ENCODE measurements around the gene RAB11FIP3. TPM values are rescaled to one million over a fixed set of nuclear protein-coding genes. Genes with fewer than 3 reads are reported as not detected.
A peak's percentile ranks its signal among the peaks of the same experiment; 100 is the strongest.

The RAB11FIP3 gene
- total RNA-seq, 1 donor from 2014 or later: 60.2 TPM

- H3K36me3 Mint-ChIP-seq (ENCODE audit: unreplicated experiment): peaks cover 8% of the 10 kb centered on the region
- H3K27me3 Mint-ChIP-seq (ENCODE audit: unreplicated experiment): no peaks in the 10 kb centered on the region
- no peak overlapping the region for H3K4me3 Mint-ChIP-seq (ENCODE audit: unreplicated experiment)
- no peak for TF ChIP-seq CTCF (IDR thresholded peaks at IDR 0.05)
- no peak overlapping the region for H3K27ac Mint-ChIP-seq (ENCODE audit: unreplicated experiment)
- H3K9me3 Mint-ChIP-seq (ENCODE audit: unreplicated experiment): no peaks in the 10 kb centered on the region
- no peak for DNase-seq (ENCODE audit: extremely low spot score, unreplicated experiment)
- H3K4me1 Mint-ChIP-seq (ENCODE audit: unreplicated experiment): peaks cover 28% of the 10 kb centered on the region
These were observed 18.6 kb downstream of the RAB11FIP3 start for GRCh38 chr16:444027-444426.

- TF ChIP-seq CTCF (IDR thresholded peaks at IDR 0.05): no peak
- Mint-ChIP-seq H3K4me3 (ENCODE audit: unreplicated experiment) (no peak overlapping the region), H3K36me3 (ENCODE audit: unreplicated experiment) (peaks cover 5% of the 10 kb centered on the region), H3K27me3 (ENCODE audit: unreplicated experiment) (no peaks in the 10 kb centered on the region), H3K27ac (ENCODE audit: unreplicated experiment) (no peak overlapping the region), H3K9me3 (ENCODE audit: unreplicated experiment) (no peaks in the 10 kb centered on the region), H3K4me1 (ENCODE audit: unreplicated experiment) (peaks cover 24% of the 10 kb centered on the region)
- no peak for DNase-seq (ENCODE audit: extremely low spot score, unreplicated experiment)
These were observed 20.1 kb downstream of the RAB11FIP3 start for GRCh38 chr16:445566-445965.

DNA sequence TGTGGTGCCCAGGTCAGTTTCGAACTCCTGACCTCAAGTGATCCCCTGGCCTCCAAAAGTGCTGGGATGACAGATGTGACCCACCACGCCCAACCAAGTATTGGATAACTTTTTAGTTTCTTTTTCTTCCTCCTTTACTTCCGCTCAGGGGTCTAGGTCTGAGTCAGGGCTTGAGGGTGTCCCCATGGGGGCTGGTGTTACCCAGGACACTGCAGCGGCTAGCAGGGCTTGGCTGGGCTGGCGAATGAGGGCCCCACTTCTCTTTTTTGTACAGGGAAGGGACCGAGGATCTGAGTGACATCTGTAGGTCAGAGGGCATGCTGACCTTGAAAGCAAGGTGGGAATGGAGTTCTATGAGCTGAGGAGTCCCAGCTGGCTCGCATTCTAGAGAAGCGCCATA is 24.9 kb downstream of the RAB11FIP3 start:
- Mint-ChIP-seq H3K4me3 (ENCODE audit: unreplicated experiment) (no peak overlapping the region), H3K4me1 (ENCODE audit: unreplicated experiment) (peaks cover 10% of the 10 kb centered on the region), H3K27me3 (ENCODE audit: unreplicated experiment) (no peaks in the 10 kb centered on the region), H3K36me3 (ENCODE audit: unreplicated experiment) (no peaks in the 10 kb centered on the region), H3K9me3 (ENCODE audit: unreplicated experiment) (no peaks in the 10 kb centered on the region), H3K27ac (ENCODE audit: unreplicated experiment) (no peak overlapping the region)
- no peak for TF ChIP-seq CTCF (IDR thresholded peaks at IDR 0.05)
- DNase-seq (ENCODE audit: extremely low spot score, unreplicated experiment): no peak

- no peak overlapping the region for H3K4me3 Mint-ChIP-seq (ENCODE audit: unreplicated experiment)
- no peaks in the 10 kb centered on the region for H3K27me3 Mint-ChIP-seq (ENCODE audit: unreplicated experiment)
- H3K9me3 Mint-ChIP-seq (ENCODE audit: unreplicated experiment): no peaks in the 10 kb centered on the region
- DNase-seq (ENCODE audit: extremely low spot score, unreplicated experiment): no peak
- H3K4me1 Mint-ChIP-seq (ENCODE audit: unreplicated experiment): peaks cover 10% of the 10 kb centered on the region
- H3K27ac Mint-ChIP-seq (ENCODE audit: unreplicated experiment): peak overlapping the region; percentile 66
- H3K36me3 Mint-ChIP-seq (ENCODE audit: unreplicated experiment): no peaks in the 10 kb centered on the region
- TF ChIP-seq CTCF (IDR thresholded peaks at IDR 0.05): no peak
These were observed 25.5 kb downstream of the RAB11FIP3 start for GRCh38 chr16:450785-451512.

DNA sequence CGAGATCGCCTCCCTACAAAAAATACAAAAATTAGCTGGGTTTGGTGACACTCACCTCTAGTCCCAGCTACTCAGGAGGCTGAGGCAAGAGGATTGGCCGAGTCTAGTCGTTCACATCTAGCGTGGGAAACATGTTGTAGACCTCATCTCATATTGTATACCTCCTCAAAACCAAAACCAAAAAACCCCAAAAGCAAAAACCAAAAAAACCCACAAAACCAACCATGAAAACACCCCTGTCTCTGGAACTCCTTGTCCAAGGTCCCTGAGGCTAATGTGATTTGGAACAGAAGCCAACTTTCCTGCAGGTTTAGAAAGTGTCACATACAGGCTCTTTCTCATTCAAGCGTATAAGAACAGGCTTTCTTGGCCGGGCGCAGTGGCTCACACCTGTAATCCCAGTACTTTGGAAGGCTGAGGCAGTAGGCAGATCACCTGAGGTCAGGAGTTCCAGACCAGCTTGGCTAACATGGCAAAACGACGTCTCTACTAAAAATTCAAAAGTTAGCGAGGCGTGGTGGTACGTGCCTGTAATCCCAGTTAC is 29.0 kb downstream of the RAB11FIP3 start:
- H3K4me1 Mint-ChIP-seq (ENCODE audit: unreplicated experiment): peaks cover 30% of the 10 kb centered on the region
- no peaks in the 10 kb centered on the region for H3K36me3 Mint-ChIP-seq (ENCODE audit: unreplicated experiment)
- DNase-seq (ENCODE audit: extremely low spot score, unreplicated experiment): no peak
- H3K9me3 Mint-ChIP-seq (ENCODE audit: unreplicated experiment): no peaks in the 10 kb centered on the region
- no peak overlapping the region for H3K27ac Mint-ChIP-seq (ENCODE audit: unreplicated experiment)
- no peaks in the 10 kb centered on the region for H3K27me3 Mint-ChIP-seq (ENCODE audit: unreplicated experiment)
- no peak overlapping the region for H3K4me3 Mint-ChIP-seq (ENCODE audit: unreplicated experiment)
- no peak for TF ChIP-seq CTCF (IDR thresholded peaks at IDR 0.05)
